Activated naive CD8-positive, alpha-beta T cell treated with anti-CD3 and anti-CD28 coated beads, Interleukin-2, amount 50 U/mL, for 16 hours (primary cell): Measurements from ENCODE around the gene TRABD2B.

Source experiments
- DNase-seq: peaks from one replicate; pipeline ENCODE4 v3.0.0-alpha.2; 2020; ENCODE audit warnings: low read depth, low spot score

TRABD2B gene

GRCh38 chr1:47830641-47831333, 166.4 kb downstream of the TRABD2B start:
- no peak for DNase-seq

GRCh38 chr1:47830021-47830420, 167.2 kb downstream of the TRABD2B start:
- DNase-seq = no peak

DNA sequence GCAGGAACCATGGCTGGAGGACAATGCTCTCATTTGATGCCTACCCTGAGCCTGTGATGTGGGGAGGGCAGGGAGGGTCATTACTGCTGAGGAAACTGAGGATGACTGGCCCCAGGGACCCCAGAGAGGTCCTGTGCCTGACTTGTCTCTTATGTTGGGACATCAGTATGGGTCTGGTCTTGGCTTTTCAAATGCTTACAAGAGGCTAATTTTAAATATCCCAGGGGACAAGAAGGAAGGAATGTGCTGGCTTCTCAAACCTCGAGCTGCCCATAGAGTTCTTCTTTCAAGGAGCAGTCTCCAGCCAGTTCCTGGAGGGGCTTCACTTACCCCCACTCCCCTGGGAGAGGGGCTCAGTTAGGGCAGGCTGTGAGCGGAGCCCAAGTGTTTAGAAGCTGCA, 168.2 kb downstream of the TRABD2B start:
- no peak for DNase-seq

- no peak for DNase-seq
These were observed 170.1 kb downstream of the TRABD2B start for GRCh38 chr1:47827109-47827508.

DNA sequence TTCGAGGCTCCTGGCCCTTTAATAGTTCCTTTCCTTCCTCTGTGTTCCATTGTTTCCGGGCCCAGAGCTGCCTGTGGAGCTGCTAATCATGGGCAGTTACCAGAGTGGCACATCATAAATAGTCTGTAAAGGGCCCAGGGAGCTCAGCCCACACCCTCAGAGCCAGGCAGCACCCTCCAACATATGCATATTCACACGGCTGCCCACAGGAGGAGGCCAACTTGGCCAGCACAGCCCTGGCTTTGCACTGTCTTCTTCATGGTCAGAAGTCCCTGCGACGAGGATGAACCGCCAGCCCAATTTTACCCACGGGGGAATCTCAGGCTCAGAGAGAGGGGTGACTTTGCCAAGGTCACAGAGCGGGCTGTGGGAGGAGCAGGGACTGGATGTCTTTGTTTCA, 172.5 kb downstream of the TRABD2B start:
- DNase-seq = no peak

- DNase-seq = no peak
These were observed 172.9 kb downstream of the TRABD2B start for GRCh38 chr1:47824297-47824696.

- no peak for DNase-seq
These were observed 174.0 kb downstream of the TRABD2B start for GRCh38 chr1:47823040-47823808.

- DNase-seq = no peak
These were observed 175.4 kb downstream of the TRABD2B start for GRCh38 chr1:47821760-47822159.

DNA sequence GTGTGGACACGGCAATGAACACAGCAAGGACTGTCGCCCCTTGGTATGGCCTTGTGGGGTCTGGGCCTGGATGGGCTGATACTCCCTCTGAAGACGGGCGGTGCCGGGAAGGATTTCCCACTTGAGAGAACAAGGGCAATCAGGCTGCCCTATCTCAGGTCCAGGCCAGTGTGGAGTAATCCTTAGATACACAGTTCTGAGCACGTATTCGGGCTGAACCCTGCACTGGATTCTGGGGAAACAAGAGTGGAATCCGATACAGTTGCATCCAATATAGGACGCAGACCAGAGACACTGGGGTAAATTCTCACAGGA, 177.7 kb downstream of the TRABD2B start:
- no peak for DNase-seq

DNA sequence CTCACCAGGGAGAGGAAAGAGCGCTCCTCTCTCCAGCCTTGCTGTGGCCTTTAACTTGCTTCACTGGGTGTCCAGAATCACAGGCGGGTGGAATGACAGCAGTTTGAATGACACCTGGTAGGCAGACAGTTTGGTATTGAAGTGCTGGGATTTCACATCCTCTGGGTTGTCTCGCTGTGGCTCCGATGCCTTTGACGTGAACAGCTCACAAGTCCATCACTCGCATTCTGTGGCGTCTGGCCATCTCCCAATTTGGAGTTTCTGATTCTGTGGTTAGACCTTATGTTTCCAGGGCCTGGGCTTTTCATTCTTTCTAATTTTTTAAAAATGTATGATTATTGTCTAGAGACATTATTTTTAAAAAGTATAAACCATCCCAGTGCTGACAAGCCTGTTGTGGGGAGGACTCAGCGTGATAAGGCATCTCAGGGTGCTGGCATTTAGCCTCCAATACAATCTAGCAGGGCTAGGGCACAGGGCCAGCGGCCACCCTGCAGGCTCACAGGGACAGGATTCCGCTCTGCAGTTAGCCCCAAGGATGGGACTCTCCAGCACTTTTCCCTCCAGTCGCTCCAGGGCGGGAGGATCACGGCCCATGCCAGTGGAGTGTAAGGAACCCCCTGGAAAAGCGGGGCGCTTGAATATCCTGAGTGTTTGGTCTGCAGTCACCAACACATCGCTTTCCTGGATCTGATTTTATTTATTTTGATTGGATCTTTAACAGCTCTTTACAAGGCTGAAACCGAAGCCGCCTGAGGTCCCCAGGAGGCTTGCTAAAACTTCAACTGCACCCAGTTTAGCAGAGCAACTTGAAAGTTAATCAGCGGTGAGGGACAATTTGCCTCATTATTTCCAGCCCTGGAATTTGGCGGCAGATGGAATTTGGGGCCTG, 178.3 kb downstream of the TRABD2B start:
- DNase-seq = no peak

GRCh38 chr1:47817861-47818260, 179.3 kb downstream of the TRABD2B start:
- DNase-seq = no peak

- no peak for DNase-seq
These were observed 180.7 kb downstream of the TRABD2B start for GRCh38 chr1:47816325-47817071.

- no peak for DNase-seq
These were observed 182.4 kb downstream of the TRABD2B start for GRCh38 chr1:47814612-47815395.

GRCh38 chr1:47813970-47814369, 183.2 kb downstream of the TRABD2B start:
- no peak for DNase-seq

- DNase-seq = no peak
These were observed 184.2 kb downstream of the TRABD2B start for GRCh38 chr1:47812904-47813514.

DNA sequence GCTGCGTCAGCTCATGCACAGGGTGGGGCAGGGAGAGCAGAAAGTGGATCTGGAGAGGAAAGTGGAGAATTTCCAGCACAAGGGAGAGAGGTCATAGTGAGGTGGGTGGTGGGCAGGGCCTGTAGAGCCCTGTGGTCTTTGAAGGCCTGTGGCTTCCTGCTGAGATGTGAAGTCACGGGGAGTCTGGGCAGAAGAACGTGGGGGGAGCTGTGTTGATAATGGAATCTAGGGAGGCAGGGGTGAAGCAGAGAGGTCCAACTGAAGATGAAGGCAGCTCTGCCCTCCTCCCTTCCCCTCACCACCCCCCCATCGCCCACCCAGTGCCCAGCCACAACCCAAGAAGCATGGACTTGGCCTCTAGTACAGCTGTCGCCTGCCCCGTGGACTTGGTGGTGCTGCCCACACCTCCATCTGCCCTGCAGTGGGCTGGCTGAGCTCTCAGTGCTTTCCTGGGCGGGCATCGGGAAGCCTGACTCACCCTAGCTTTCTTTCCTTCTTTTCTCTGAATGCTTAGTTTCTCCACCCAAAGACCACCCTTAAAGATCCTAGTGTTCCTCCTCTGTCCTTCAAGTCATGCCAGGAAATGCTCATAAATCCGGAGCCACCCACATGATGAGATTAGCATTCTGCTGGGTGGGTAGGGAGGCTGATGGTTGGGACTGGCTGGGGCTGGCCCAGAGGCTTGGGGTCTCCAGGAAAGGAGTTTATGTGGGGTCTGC, 186.1 kb downstream of the TRABD2B start:
- no peak for DNase-seq

- no peak for DNase-seq
These were observed 187.7 kb downstream of the TRABD2B start for GRCh38 chr1:47809301-47810084.

DNA sequence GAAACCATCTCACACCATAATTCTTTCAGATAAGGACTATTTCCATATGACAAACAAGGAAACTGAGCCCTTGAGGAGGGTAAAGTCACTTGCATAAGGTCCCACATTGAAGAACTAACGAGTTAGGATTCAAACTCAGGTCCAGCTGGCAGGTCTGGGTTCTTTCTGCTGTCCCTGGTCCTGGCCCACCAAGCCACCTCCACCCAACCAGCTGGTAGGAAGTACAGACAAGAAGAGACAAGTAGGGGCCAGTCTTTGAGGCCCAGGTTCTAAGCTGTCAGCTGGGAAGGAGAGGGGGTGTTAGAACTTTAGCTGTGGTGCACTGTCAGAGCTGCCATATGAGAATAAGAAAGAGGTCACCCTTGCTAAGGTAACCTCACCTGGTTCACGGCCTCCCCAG, 188.6 kb downstream of the TRABD2B start:
- DNase-seq = no peak

DNA sequence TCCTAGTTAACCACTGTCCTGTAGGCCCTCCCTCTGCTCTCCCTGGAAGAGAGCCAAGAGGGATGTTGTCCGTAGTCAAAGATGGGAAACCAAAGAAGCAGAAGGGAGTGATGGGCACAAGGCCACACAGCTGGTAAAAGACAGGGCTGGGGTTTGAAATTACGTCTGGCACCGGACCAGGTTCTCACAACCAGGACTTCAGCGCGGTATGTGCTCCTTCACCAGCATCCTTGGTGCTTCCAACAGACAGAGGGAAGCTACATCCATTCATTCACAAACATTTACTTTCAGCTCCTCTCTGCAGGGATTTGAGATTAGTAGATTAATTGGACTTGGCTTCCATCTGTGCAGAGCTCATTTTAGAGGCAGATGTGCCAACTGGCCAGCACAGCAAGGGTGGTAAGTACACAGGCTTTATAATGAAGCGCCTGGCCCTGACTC, 191.2 kb downstream of the TRABD2B start:
- DNase-seq = no peak
